Measurements from ENCODE around the gene SF3A2.

DNA sequence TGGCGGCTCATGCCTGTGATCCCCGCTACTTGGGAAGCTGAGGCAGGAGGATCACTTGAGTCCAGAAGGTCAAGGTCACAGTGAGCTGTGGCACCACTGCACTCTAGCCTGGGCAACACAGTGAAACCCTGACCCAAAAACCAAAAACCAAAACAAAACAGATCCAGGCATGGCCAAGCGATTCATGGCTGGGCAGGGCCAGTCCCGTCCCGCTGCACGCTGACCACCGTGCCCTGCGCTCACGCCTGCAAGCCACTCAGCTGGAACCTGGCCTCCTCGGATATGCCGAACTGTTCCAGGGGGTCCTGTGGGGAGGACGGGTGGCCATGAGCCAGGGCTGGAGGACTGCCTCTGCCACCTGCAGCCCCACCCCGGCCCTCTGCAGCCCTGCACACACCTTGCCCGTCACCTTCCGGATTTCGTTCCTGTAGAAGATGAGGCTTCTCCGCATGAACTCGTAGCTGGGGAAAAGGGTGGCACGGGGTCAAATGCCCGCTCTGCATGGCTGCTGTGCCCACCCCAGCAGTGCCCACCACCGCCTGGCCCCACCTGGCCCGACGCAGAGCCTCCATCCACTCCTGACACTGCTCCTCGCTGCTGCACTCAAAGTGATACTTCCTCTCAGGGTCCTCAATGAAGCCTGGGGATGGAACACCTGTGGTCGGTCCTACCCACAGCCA lies 2.9 kb upstream of the SF3A2 start:
- TF ChIP-seq, protein P1, sequence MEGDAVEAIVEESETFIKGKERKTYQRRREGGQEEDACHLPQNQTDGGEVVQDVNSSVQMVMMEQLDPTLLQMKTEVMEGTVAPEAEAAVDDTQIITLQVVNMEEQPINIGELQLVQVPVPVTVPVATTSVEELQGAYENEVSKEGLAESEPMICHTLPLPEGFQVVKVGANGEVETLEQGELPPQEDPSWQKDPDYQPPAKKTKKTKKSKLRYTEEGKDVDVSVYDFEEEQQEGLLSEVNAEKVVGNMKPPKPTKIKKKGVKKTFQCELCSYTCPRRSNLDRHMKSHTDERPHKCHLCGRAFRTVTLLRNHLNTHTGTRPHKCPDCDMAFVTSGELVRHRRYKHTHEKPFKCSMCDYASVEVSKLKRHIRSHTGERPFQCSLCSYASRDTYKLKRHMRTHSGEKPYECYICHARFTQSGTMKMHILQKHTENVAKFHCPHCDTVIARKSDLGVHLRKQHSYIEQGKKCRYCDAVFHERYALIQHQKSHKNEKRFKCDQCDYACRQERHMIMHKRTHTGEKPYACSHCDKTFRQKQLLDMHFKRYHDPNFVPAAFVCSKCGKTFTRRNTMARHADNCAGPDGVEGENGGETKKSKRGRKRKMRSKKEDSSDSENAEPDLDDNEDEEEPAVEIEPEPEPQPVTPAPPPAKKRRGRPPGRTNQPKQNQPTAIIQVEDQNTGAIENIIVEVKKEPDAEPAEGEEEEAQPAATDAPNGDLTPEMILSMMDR (IDR thresholded peaks at IDR 0.05): no peak
- TF ChIP-seq EZH2phosphoT487 (IDR thresholded peaks at IDR 0.05): no peak
- no peak for TF ChIP-seq EZH2 (IDR thresholded peaks at IDR 0.05)
